SU-DHL-6 (cell line): ENCODE measurements around the gene SYNGR4.

Experiments
- CTCF ChIP-seq: fragments of 200-600 bp; sonication (generic); IDR thresholded peaks from one replicate; pipeline ENCODE4 v1.5.1; 2017; ENCODE audit warnings: antibody characterized with exemption, mild to moderate bottlenecking, low read length, moderate library complexity; ENCODE audit not compliant: insufficient read depth, poor library complexity, severe bottlenecking
- EZH2phosphoT487 ChIP-seq: fragments of 200-600 bp; sonication (generic), shearing (Covaris generic); conservative IDR thresholded peaks from 2 replicates; pipeline ENCODE4 v1.6.1; 2018; ENCODE audit warnings: mild to moderate bottlenecking, antibody characterized with exemption, low read length, moderate library complexity, mixed read lengths

- TF ChIP-seq CTCF (no peak), EZH2phosphoT487 (no peak)
Measured at GRCh38 chr19:48321372-48321621, 42.9 kb upstream of the SYNGR4 start.
